Aorta (tissue), 5 donors: ENCODE measurements around the gene LRRN4CL. TPM values are rescaled to one million over a fixed set of nuclear protein-coding genes. Genes with fewer than 3 reads are reported as not detected.

Experiments
- ATAC-seq: fragments of 200-7000 bp; cut with Tn5 transposase; one replicate; pipeline ENCODE4 v1.9.1; 2022; ENCODE audit warnings: moderate library complexity; ENCODE audit not compliant: low FRiP score
- DNase-seq, 2 donors: peaks; one replicate each; pipeline ENCODE4 v3.0.0-alpha.2; 2020
- H3K27ac ChIP-seq, 2 donors: one replicate each; pipeline ENCODE4 v1.5.1; 2013; ENCODE audit warnings: low read length in 2 of 2, mild to moderate bottlenecking in 2 of 2, moderate library complexity in 2 of 2, control low read depth in 1 of 2, inconsistent platforms in 1 of 2, low read depth in 1 of 2
- H3K27me3 ChIP-seq, 2 donors: one replicate each; pipeline ENCODE4 v1.6.1; 2013; ENCODE audit warnings: control low read depth in 1 of 2, low read length in 1 of 2, mild to moderate bottlenecking in 1 of 2, moderate library complexity in 1 of 2; ENCODE audit not compliant: insufficient read depth in 2 of 2, control insufficient read depth in 1 of 2
- H3K36me3 ChIP-seq, 2 donors: one replicate each; pipeline ENCODE4 v1.6.1; 2013; ENCODE audit warnings: control low read depth in 1 of 2, low read length in 1 of 2, mild to moderate bottlenecking in 1 of 2; ENCODE audit not compliant: insufficient read depth in 2 of 2, control insufficient read depth in 1 of 2
- H3K4me1 ChIP-seq, 2 donors: one replicate each; pipeline ENCODE4 v1.6.1; 2013; ENCODE audit warnings: low read length in 2 of 2, control low read depth in 1 of 2, mild to moderate bottlenecking in 1 of 2, moderate library complexity in 1 of 2; ENCODE audit not compliant: insufficient read depth in 2 of 2, control insufficient read depth in 1 of 2
- H3K4me3 ChIP-seq, 2 donors: one replicate each; pipeline ENCODE4 v1.5.1; 2013; ENCODE audit warnings: low read length in 2 of 2, control low read depth in 1 of 2, mild to moderate bottlenecking in 1 of 2
- H3K9me3 ChIP-seq: one replicate; pipeline ENCODE4 v1.6.1; 2013; ENCODE audit warnings: mild to moderate bottlenecking, low read length; ENCODE audit not compliant: control insufficient read depth
- WGBS, 2 donors: extraction: QIAGEN DNeasy Blood & Tissue Kit; methylation state at CpG; one replicate each; pipeline ENCODE4 v1.1.7; 2013; 5-methylcytosine and 5-hydroxymethylcytosine counted together
- intact Hi-C, 2 donors: fragments of 100-400 bp; cut with DNase I; formaldehyde crosslinking; loops; one replicate each; pipeline versions ENCODE4 v1.14.2 to v1.15.0; 2022
- polyA plus RNA-seq, 2 donors: library from polyadenylated mRNA; stranded (reverse); fragments of 200-250 nt; gene quantifications; one replicate each; pipeline ENCODE4 v1.2.3, GENCODE V29; 2013
- total RNA-seq, 2 donors: library from RNA; stranded (reverse); fragmentation: NEBNext Ultra II Directional; extraction: Animal tissue kit (Norgen Biotek cat#: 25700); gene quantifications; one replicate each; pipeline ENCODE4 v1.2.1, GENCODE V29; 2021
- donor health status: healthy with polysubstance abuse.
- donor health status: Bipolar disorder and iron deficiency.
- donor health status: DM: no; HTN: no; CAD: no.
- donor health status: DM: no; HTN: no; CAD: no.
- donor health status: DM: yes; HTN: yes; CAD: no.

Gene LRRN4CL
- total and polyA plus RNA-seq, 4 donors = 0.10 to 24.5 (median 8.5) TPM; not detected in 1

DNA sequence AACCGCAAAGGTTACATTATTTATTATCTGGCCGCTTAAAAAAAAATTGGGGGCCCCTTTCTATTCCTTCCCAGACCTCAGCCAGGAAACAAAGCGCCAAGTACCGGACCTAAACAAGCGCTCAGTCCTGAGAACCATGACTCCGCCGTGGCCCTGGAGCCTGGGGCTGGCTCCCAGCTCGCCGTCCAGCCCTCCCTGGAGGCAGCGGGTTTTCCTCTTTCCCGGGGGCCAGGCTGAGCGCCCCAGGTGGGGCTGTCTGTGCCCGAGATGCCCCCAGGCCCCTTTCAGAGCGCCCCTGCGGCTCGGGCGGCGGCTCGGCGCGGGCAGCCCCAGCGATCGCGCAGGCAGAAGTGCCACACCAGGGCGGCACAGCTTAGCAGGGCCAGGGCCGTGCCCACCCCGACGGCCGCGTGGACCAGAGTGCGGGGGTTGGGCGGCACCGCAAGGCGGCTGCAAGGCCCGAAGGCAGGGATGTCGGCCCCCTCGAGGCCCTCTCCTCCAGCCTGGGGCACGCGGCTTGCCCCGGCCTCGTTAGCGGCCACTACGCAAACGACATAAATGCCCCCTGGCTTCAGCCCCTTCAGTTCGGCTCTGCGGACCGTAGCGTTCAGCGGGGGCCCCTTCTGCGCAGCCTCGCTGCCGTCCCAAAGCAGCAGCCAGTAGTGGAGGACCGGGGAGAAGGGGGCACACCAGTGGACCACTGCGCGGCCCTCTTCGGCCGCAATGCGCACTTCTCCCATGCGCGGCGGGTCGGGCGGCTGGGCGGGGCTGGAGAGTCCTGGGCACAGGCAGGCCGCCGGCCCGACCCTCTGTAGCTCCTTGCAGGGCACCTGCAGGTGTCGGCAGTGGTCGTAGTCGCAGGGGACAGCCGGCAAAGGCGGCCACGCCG lies 1.6 kb downstream of the LRRN4CL start:
- intact Hi-C loops = loop anchor here in 1 of 2 donors (5.0 kb wide), 1 partner anchor 290 kb away; no protein-coding TSS in a partner anchor
- H3K27me3 ChIP-seq = no peaks in the 10 kb centered on the region
- WGBS, 2 donors = 28% methylated on average over 73 to 74 of the region's 74 CpGs
- DNase-seq (no peak), ATAC-seq (no peak)
- no peak overlapping the region for H3K4me3 ChIP-seq
- H3K36me3 ChIP-seq = no peaks in the 10 kb centered on the region
- no peaks in the 10 kb centered on the region for H3K9me3 ChIP-seq
- no peak overlapping the region for H3K27ac ChIP-seq
- no peaks in the 10 kb centered on the region for H3K4me1 ChIP-seq

DNA sequence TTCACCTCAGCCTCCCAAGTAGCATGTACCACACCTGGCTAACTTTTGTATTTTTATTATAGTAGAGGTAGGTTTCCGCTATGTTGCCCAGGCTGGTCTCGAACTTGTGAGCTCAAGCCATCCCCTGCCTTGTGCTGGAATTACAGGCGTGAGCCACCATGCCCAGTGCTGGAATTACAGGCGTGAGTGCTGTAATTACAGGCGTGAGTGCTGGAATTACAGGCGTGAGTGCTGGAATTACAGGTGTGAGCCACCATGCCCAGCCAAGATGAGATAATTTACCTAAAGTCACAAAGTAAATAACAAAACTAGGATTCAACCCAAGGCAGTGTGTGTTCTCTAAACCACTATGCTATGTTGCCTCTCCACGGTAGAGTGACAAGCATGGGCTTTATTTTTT lies 6.8 kb downstream of the LRRN4CL start:
- Histone ChIP-seq H3K4me1 (no peaks in the 10 kb centered on the region), H3K4me3 (no peak overlapping the region), H3K9me3 (no peaks in the 10 kb centered on the region), H3K27ac (no peak overlapping the region), H3K27me3 (no peaks in the 10 kb centered on the region), H3K36me3 (no peaks in the 10 kb centered on the region)
- 88 to 90% methylated on average over 7 of the region's 7 CpGs for WGBS, 2 donors
- ATAC-seq (no peak), DNase-seq (no peak)
- intact Hi-C loops = no loop called here

DNA sequence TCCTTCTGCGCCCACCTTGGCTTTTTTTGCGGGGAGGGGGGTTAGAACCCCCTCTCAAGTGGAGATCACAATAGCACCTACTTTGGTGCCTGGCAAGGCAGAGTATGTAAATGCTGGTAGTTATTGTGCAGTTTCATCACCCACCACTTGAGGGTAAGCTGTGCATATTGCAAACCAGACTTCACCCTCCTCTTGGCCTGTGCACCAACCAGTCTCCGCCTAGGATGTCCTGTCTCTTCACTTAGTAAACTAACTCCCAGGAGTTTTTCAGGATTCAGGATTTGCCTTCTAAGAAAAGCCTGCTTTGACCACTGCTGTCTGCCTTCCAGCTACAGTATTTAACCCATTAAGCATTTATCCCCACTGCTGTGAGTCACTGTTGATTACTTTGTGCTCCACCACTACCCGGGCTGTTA lies 8.5 kb downstream of the LRRN4CL start:
- DNase-seq (no peak), ATAC-seq (peak; percentile 72)
- H3K4me1 ChIP-seq = no peaks in the 10 kb centered on the region
- no peak overlapping the region for H3K4me3 ChIP-seq
- intact Hi-C loops = no loop called here
- no peak overlapping the region for H3K27ac ChIP-seq
- peaks cover 0 to 3% of the 10 kb centered on the region in 2 donors for H3K36me3 ChIP-seq
- no peaks in the 10 kb centered on the region for H3K9me3 ChIP-seq
- H3K27me3 ChIP-seq = no peaks in the 10 kb centered on the region
- 58 to 59% methylated on average over 4 of the region's 4 CpGs for WGBS, 2 donors

DNA sequence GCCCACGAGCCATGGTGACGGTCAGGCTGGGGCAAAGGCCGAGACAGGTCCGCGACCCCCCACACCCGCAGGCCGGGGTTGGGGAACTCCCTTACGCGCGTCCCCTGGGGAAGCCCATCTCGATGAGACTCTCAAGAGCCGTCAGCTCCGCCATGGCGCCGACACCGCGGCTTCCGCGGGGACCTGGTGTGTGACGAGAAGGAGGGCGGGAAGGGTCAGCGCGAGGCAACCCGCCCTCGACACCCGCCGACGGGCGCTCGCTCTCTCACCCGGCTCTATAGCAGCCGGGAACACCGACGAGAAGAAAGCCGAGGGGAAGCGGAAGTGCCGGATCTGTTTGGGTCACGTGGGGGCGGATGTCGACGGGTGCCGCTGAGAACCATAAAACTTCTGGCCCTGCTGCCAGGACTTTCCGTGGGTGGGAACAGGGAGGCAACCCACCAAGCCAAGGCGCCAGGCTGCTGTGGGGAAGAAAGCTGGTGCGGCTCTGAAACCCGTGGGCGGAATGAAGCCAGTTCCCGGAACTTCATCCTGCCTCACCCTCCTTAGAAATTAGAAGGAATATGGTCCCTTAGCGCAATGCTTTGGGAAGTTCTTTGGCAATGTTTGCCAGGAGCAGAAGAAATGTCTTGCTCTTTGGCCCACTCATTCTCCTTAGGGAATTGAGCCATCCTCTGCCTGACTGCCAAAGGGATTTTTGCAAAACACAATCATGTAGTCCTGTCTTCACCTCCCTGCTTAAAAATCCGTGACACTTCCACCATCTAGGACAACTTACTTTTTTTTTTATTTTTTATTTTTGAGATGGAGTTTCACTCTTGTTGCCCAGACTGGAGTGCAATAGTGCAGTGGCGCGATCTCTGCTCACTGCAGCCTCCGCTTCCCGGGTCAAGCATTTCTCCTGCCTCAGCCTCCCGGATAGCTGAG lies 10.3 kb downstream of the LRRN4CL start, which contains the start of gene UBXN1:
Gene UBXN1 (minus strand): TSS at position 304 of the 927 bp plus-strand sequence. CDS start 150 bp downstream, at position 154.
- Histone ChIP-seq H3K27ac (peak within 1 kb of the TSS; percentile 68 to 93), H3K27me3 (no peaks in the 10 kb centered on the region), H3K9me3 (no peaks in the 10 kb centered on the region), H3K4me3 (peak within 1 kb of the TSS; percentile 87 to 88), H3K4me1 (no peaks in the 10 kb centered on the region), H3K36me3 (peaks cover 0 to 3% of the 10 kb centered on the region in 2 donors)
- intact Hi-C loops = no loop called here
- ATAC-seq (peak; percentile 95), DNase-seq (peak; percentile 95 to 97)
- 2 to 3% methylated on average over 55 of the region's 55 CpGs for WGBS, 2 donors

DNA sequence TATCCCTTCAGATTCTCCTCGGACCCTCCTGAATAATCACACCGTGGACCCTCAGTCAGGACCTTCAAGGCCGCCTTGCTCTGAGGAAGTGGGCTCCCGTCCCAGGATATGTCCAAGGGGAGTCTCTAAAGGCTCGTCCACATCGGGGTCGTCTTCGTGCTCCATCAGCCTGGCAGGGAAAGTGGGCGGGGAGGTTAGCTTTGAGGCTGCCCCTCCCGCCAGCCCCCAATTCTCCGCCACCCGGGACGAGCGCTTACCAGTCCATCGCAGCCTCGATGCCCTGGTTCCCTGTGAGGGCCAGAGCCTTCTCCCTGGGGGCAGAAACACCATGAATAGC lies 10.9 kb downstream of the LRRN4CL start:
- ATAC-seq (peak; percentile 20), DNase-seq (no peak)
- H3K36me3 ChIP-seq = peaks cover 0 to 3% of the 10 kb centered on the region in 2 donors
- peak overlapping the region; percentile 87 to 88 for H3K4me3 ChIP-seq
- intact Hi-C loops = no loop called here
- 3% methylated on average over 16 of the region's 16 CpGs for WGBS, 2 donors
- H3K9me3 ChIP-seq = no peaks in the 10 kb centered on the region
- peak overlapping the region; percentile 68 to 93 for H3K27ac ChIP-seq
- no peaks in the 10 kb centered on the region for H3K4me1 ChIP-seq
- no peaks in the 10 kb centered on the region for H3K27me3 ChIP-seq

DNA sequence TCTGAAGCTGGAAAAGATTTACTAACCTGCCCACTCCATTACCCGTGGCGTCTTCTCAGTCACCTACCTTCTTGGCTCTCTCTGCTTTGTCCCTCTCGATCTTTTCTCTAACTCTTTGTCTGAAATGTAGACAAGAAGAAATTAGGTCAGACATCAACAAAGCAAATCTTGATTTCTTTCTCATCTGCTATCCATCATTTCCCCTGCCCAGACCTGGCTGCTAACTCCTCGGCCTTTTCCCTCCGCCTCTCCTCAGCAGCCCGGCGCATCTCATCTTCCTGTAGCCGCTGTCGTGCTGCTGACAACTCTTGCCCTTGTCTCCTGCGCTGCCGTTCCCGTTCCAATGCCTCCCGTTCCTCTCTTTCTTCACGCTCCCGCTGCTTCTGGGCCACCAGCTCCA lies 11.6 kb downstream of the LRRN4CL start:
- no peaks in the 10 kb centered on the region for H3K27me3 ChIP-seq
- H3K27ac ChIP-seq = no peak overlapping the region
- ATAC-seq (no peak), DNase-seq (no peak)
- WGBS, 2 donors = 82 to 85% methylated on average over 15 of the region's 15 CpGs
- peaks cover 0 to 3% of the 10 kb centered on the region in 2 donors for H3K36me3 ChIP-seq
- intact Hi-C loops = no loop called here
- no peaks in the 10 kb centered on the region for H3K4me1 ChIP-seq
- no peaks in the 10 kb centered on the region for H3K9me3 ChIP-seq
- H3K4me3 ChIP-seq = no peak overlapping the region

DNA sequence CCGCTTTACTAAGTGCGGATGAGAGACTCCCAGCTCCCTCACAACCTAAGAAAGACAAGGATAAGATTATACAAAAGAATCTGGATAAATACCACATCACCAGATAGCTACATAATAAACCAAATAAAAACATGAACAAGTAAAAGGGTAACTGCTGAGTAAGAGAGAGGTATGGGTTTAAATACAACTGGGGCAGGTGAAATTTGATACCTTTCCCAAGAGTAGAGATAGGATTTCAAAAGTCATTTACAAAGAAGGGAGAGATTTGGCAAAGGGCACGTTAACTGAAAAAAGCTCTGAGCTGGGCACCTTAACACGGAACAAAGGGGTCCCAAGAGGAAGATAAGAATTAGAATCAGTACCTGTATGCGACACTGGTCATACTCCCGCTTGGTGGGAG lies 12.2 kb downstream of the LRRN4CL start:
- no peak overlapping the region for H3K4me3 ChIP-seq
- peaks cover 0 to 3% of the 10 kb centered on the region in 2 donors for H3K36me3 ChIP-seq
- 76 to 81% methylated on average over 6 of the region's 6 CpGs for WGBS, 2 donors
- no peak overlapping the region for H3K27ac ChIP-seq
- ATAC-seq (no peak), DNase-seq (no peak)
- H3K27me3 ChIP-seq = no peaks in the 10 kb centered on the region
- intact Hi-C loops = no loop called here
- no peaks in the 10 kb centered on the region for H3K4me1 ChIP-seq
- no peaks in the 10 kb centered on the region for H3K9me3 ChIP-seq

DNA sequence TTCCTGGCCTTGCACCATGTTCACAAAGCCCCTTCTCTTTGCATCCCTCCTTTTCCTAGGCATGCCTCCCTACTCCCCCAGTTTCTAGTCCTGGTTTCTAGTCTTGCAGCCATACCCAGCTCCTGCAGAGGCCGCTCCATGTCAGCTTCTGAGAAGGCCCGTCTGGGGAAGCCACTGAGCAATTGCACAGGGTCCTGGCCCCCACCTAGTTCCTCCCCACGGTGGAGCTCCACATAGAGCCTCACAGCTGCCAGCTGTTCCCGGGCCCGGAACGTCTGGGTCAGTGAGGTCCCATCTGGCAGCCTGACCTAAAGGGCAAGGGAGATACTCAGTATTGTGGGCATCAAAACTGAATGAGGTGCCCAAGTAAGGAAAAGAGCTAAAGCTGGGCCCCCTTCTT lies 12.6 kb downstream of the LRRN4CL start:
- H3K9me3 ChIP-seq = no peaks in the 10 kb centered on the region
- no peaks in the 10 kb centered on the region for H3K4me1 ChIP-seq
- peaks cover 0 to 3% of the 10 kb centered on the region in 2 donors for H3K36me3 ChIP-seq
- H3K4me3 ChIP-seq = no peak overlapping the region
- DNase-seq (no peak), ATAC-seq (no peak)
- WGBS, 2 donors = 51 to 54% methylated on average over 6 of the region's 6 CpGs
- no peak overlapping the region for H3K27ac ChIP-seq
- intact Hi-C loops = no loop called here
- H3K27me3 ChIP-seq = no peaks in the 10 kb centered on the region
